ENCODE results near the gene SLC7A8. TPM values are rescaled to one million over a fixed set of nuclear protein-coding genes. Genes with fewer than 3 reads are reported as not detected.

The SLC7A8 gene
- total RNA-seq, 1 experiment from 2014 or later: 77.9 TPM

DNA sequence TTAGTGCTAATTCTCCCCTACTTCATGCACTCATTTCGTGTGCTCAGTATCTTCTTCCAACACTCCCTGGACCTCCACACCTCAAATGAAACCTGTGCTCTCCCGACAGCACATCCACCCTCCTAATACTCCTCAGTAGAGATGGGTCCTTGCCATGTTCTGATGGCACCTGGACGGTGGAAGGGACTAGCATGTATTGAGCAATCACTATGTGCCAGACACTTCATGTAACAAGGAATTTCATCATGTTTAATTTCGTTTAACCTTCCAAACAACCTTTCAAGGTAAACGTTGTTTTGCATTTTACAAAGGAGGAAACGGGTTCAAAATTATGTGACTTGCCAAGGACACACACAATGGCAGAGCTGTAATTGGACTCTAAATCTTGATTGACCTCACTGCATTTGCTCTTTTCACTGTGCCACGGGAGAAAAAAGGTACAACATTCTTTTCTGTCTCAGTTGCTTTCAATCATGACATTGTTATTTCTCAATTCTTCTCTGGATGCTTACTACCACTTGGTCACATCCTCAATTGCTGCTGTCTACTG, 12.2 kb upstream of the SLC7A8 start:
- Histone ChIP-seq H3K79me1 (ENCODE audit: insufficient read depth, low read depth, low read length, poor library complexity, severe bottlenecking) (no peaks in the 10 kb centered on the region), H2AFZ (ENCODE audit: low read length) (no peak overlapping the region), H2BK20ac (ENCODE audit: low read depth, low read length, poor library complexity, severe bottlenecking) (no peak overlapping the region), H2BK15ac (ENCODE audit: low read depth, low read length) (no peak overlapping the region), H2BK12ac (ENCODE audit: insufficient read length, low read depth, low read length) (no peak overlapping the region), H3K9me3 (ENCODE audit: control insufficient read depth, low read depth, low read length) (no peaks in the 10 kb centered on the region), H3K18ac (ENCODE audit: insufficient read length, low read depth, low read length) (no peak overlapping the region), H2AK5ac (ENCODE audit: insufficient read length, low read length) (no peak overlapping the region), H3K4me1 (ENCODE audit: insufficient read depth, low read length) (peaks cover 5% of the 10 kb centered on the region), H3T11ph (ENCODE audit: low read length) (no peak overlapping the region), H3K9ac (ENCODE audit: extremely low read depth, insufficient read length, low read length) (no peak overlapping the region), H2BK5ac (ENCODE audit: insufficient read length, low read length) (no peak overlapping the region), H3K27me3 (ENCODE audit: insufficient read depth, low read length) (no peaks in the 10 kb centered on the region), H4K91ac (ENCODE audit: insufficient read length, low read depth, low read length) (no peak overlapping the region), H4K5ac (ENCODE audit: insufficient read length, low read depth, low read length) (no peak overlapping the region), H3K4me2 (ENCODE audit: insufficient read depth, insufficient read length, low read length) (no peak overlapping the region), H4K20me1 (ENCODE audit: control insufficient read depth, insufficient read depth, insufficient read length) (no peaks in the 10 kb centered on the region), H3K27ac (ENCODE audit: insufficient read length, low read depth, low read length) (no peak overlapping the region), H3K14ac (ENCODE audit: insufficient read depth, low read length) (no peak overlapping the region), H2BK120ac (ENCODE audit: low read depth, low read length, poor library complexity, severe bottlenecking) (no peak overlapping the region), H3K4ac (ENCODE audit: low read depth, low read length) (no peak overlapping the region), H3K79me2 (ENCODE audit: insufficient read depth, low read length) (no peaks in the 10 kb centered on the region), H3K23ac (ENCODE audit: insufficient read length, low read depth, low read length) (no peak overlapping the region), H4K8ac (replicated peaks; ENCODE audit: insufficient read length, low read depth, low read length) (no peak overlapping the region), H3K23me2 (ENCODE audit: insufficient read length, low read depth, low read length, poor library complexity, severe bottlenecking) (no peaks in the 10 kb centered on the region), H3K56ac (ENCODE audit: insufficient read length, low read depth, low read length) (no peak overlapping the region)
- no CpG with 5 or more reads among the region's 7 CpGs for WGBS (ENCODE audit: extremely low coverage, insufficient read length, low lambda C conversion rate)
- Mint-ChIP-seq H3K4me1 (peaks cover 27 to 31% of the 10 kb centered on the region in 2 experiments), H3K27ac (no peak overlapping the region), H3K9me3 (no peaks in the 10 kb centered on the region), H3K4me3 (no peak overlapping the region), H3K36me3 (ENCODE audit: insufficient read depth in 1 of 3, low read depth in 3 of 3) (no peaks in the 10 kb centered on the region), H3K27me3 (ENCODE audit: low read depth) (no peaks in the 10 kb centered on the region)
- no peak for DNase-seq
- TF ChIP-seq, protein P1, sequence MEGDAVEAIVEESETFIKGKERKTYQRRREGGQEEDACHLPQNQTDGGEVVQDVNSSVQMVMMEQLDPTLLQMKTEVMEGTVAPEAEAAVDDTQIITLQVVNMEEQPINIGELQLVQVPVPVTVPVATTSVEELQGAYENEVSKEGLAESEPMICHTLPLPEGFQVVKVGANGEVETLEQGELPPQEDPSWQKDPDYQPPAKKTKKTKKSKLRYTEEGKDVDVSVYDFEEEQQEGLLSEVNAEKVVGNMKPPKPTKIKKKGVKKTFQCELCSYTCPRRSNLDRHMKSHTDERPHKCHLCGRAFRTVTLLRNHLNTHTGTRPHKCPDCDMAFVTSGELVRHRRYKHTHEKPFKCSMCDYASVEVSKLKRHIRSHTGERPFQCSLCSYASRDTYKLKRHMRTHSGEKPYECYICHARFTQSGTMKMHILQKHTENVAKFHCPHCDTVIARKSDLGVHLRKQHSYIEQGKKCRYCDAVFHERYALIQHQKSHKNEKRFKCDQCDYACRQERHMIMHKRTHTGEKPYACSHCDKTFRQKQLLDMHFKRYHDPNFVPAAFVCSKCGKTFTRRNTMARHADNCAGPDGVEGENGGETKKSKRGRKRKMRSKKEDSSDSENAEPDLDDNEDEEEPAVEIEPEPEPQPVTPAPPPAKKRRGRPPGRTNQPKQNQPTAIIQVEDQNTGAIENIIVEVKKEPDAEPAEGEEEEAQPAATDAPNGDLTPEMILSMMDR (conservative IDR thresholded peaks at IDR 0.05): no peak

Measured in H9 (cell line).